Keratinocyte (primary cell): Measurements from ENCODE around the gene SNX6. TPM values are rescaled to one million over a fixed set of nuclear protein-coding genes. Genes with fewer than 3 reads are reported as not detected.
"Not testable (repeated sequence)": the region's sequence is repeated elsewhere in the genome, so short reads cannot be mapped to it uniquely, and the experiment has no call there.

Experiments used
- DNase-seq: peaks from one replicate; pipeline ENCODE4 v3.0.0-alpha.2; 2011; ENCODE audit warnings: low read depth, missing footprints, low spot score
- FAIRE-seq: peaks from 2 replicates; lab custom pipeline; 2011; peaks lifted over from hg19 to GRCh38; lab: Jason Lieb, UNC
- H2AFZ ChIP-seq: 2 replicates; pipeline ENCODE4 v1.6.0; 2012; ENCODE audit warnings: low read length, control low read depth, inconsistent platforms; ENCODE audit not compliant: control insufficient read depth
- H3K27ac ChIP-seq: 2 replicates; pipeline ENCODE4 v1.5.1; 2011; ENCODE audit warnings: low read length; ENCODE audit not compliant: control insufficient read depth, insufficient read depth
- H3K27me3 ChIP-seq: 3 replicates; pipeline ENCODE4 v1.6.0; 2011; ENCODE audit warnings: low read length; ENCODE audit not compliant: control insufficient read depth, insufficient read depth; ENCODE audit errors: extremely low read depth
- H3K36me3 ChIP-seq, 2 experiments: 2 replicates in 1 of 2; 3 replicates in 1 of 2; pipeline ENCODE4 v1.5.1; 2011; ENCODE audit warnings: low read length in 2 of 2, mild to moderate bottlenecking in 1 of 2; ENCODE audit not compliant: control insufficient read depth in 2 of 2, insufficient read depth in 2 of 2; ENCODE audit errors: extremely low read depth in 1 of 2
- H3K4me1 ChIP-seq: 3 replicates; pipeline ENCODE4 v1.5.1; 2011; ENCODE audit warnings: low read length; ENCODE audit not compliant: control insufficient read depth, insufficient read depth; ENCODE audit errors: extremely low read depth
- H3K4me2 ChIP-seq: 3 replicates; pipeline ENCODE4 v1.6.0; 2011; ENCODE audit warnings: low read depth, low read length; ENCODE audit not compliant: control insufficient read depth, insufficient read depth; ENCODE audit errors: extremely low read depth
- H3K4me3 ChIP-seq, 3 experiments: fragments of 200-600 bp in 1 of 3; sonication (generic) in 1 of 3; 2 replicates in 2 of 3; 3 replicates in 1 of 3; pipeline ENCODE4 v1.5.1; 2011 to 2016; ENCODE audit warnings: low read length in 3 of 3, mild to moderate bottlenecking in 3 of 3, control low read depth in 2 of 3, inconsistent platforms in 1 of 3, low read depth in 1 of 3, mixed read lengths in 1 of 3, mixed run types in 1 of 3, moderate library complexity in 1 of 3; ENCODE audit not compliant: control insufficient read depth in 2 of 3, insufficient read depth in 2 of 3; ENCODE audit errors: extremely low read depth in 1 of 3
- H3K79me2 ChIP-seq: 2 replicates; pipeline ENCODE4 v1.6.0; 2012; ENCODE audit warnings: low read length; ENCODE audit not compliant: control insufficient read depth, insufficient read depth
- H3K9ac ChIP-seq: 3 replicates; pipeline ENCODE4 v1.6.0; 2011; ENCODE audit warnings: low read length; ENCODE audit not compliant: control insufficient read depth, insufficient read depth; ENCODE audit errors: extremely low read depth
- H3K9me1 ChIP-seq: 3 replicates; pipeline ENCODE4 v1.6.0; 2011; ENCODE audit warnings: low read length; ENCODE audit not compliant: control insufficient read depth, insufficient read depth; ENCODE audit errors: extremely low read depth
- H3K9me3 ChIP-seq: 2 replicates; pipeline ENCODE4 v1.5.1; 2012; ENCODE audit warnings: low read depth, low read length; ENCODE audit not compliant: control insufficient read depth
- H4K20me1 ChIP-seq: 3 replicates; pipeline ENCODE4 v1.6.0; 2011; ENCODE audit warnings: low read length; ENCODE audit not compliant: control insufficient read depth, insufficient read depth; ENCODE audit errors: extremely low read depth
- EZH2 ChIP-seq: IDR thresholded peaks from one replicate; pipeline ENCODE4 v1.6.1; 2012; ENCODE audit warnings: inconsistent platforms, mild to moderate bottlenecking, low read length, moderate library complexity
- dilution Hi-C: fragments of 300-500 bp; cut with MboI; formaldehyde crosslinking; loops from one replicate; pipeline ENCODE4 v1.7.0; 2020; ENCODE audit warnings: low sequenced_read_pairs; ENCODE audit not compliant: extremely low pct_ligation_motif_present
- polyA plus RNA-seq, 5 experiments: library from polyadenylated mRNA; depleted of rRNA in 3 of 5; stranded (reverse) in 3 of 5; stranded (forward) in 1 of 5; unstranded in 1 of 5; fragments of >200 nt; gene quantifications; 1 replicate in 1 of 5; 2 replicates in 3 of 5; 3 replicates in 1 of 5; pipeline versions ENCODE4 v1.2.1 to v1.2.3, GENCODE V29; 2011 to 2012; ENCODE audit warnings: missing spikeins in 2 of 5, low read depth in 1 of 5, low replicate concordance in 1 of 5
- TF ChIP-seq, protein P1 (sequence below), 3 experiments: IDR thresholded peaks in 1 of 3; conservative IDR thresholded peaks in 1 of 3; optimal IDR thresholded peaks in 1 of 3; 2 replicates in 2 of 3; 3 replicates in 1 of 3; pipeline versions ENCODE3 to v1.5.1; 2011; ENCODE audit warnings: low read length in 3 of 3, mild to moderate bottlenecking in 3 of 3, moderate library complexity in 2 of 3, control low read depth in 1 of 3, inconsistent platforms in 1 of 3; ENCODE audit not compliant: insufficient read depth in 2 of 3; ENCODE audit errors: extremely low read depth in 1 of 3

SNX6 gene
- polyA plus RNA-seq, 1 donor (not counting 4 experiments of a cell fraction or from before 2014, with no cell fraction given): 137 TPM

DNA sequence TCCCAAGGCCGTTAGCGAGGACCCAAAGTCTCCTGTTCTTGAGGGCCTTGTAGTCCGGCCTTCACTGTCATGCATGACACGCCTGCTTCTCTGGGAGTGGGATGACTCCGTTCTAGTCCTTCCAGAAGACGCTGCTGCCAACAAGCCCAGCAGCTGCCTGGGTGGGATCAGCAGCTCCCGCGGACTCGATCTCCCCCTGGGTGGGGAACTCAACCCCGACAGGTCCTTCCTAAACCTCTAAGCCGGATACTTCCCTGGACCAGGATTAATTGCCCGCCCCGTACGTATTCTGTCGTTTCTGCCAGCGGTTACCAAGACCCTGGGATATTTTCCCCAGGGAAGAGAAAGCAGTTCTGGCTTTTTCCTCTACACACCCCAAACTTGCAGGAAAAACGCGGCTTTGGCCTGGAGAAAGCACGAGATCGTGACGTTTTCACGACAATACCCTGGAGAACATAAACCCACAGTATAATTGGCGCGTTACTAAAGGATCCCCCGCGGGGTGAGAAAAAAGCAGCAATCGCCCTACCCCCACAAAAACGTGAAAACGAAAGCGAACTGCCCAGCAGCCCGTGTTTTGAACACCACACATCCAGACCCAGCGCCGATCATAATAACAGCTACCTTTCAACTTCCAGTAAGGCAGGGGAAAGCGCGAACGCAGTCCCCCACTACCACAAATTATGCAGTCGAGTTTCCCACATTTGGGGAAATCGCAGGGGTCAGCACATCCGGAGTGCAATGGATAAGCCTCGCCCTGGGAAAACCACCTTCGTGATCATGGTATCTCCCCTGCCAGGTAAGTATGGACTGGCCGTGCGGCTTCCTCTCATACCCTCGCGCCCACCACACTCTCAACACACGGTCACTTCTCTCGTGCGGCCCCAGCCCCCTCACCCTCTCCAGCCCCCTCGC is 74.1 kb downstream of the SNX6 start:
- H2AFZ ChIP-seq, H3K9me3 ChIP-seq, H3K27me3 ChIP-seq, H4K20me1 ChIP-seq, H3K36me3 ChIP-seq, H3K4me3 ChIP-seq, dilution Hi-C loops, H3K4me2 ChIP-seq, H3K9me1 ChIP-seq, DNase-seq, H3K4me1 ChIP-seq, H3K27ac ChIP-seq, H3K9ac ChIP-seq, H3K79me2 ChIP-seq: not testable (repeated sequence)
- peak; percentile 39 for FAIRE-seq

DNA sequence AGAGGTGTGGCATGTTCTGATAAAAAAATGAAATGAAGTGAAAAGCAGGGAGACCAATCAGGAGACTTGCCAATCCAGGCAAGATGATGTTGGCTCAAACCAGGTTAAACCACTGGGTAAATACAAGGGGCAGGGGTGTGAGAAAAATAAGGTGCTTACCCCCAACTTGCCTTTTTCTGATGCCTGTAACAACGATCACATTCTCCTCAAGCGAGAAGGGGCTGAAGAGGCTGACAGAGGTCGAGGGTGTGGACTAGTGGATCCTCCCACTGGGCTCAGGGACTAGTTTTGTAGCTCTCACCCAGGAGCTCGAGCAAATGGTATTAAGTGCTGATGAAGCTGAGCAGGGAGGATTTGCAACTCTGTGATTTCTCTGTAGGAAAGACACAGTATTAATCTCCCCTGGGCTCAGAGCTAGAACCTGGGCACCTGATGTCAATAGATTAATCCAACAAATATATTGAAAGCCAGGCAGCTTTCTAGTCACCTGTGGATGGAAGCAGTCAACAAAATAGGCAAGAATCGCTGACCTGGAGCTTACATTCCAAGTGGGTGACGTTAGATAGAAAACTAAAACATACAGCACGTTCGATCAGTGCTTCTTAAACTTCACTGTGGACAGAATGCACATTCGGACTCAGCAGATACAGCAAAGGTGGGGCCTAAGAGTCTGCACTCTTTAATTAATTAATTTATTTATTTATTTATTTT is 75.3 kb downstream of the SNX6 start:
- no peaks in the 10 kb centered on the region for H3K36me3 ChIP-seq
- no peak for FAIRE-seq
- H3K9ac ChIP-seq: no peak overlapping the region
- H2AFZ ChIP-seq: no peak overlapping the region
- H3K4me2 ChIP-seq: peak overlapping the region; percentile 52
- no peaks in the 10 kb centered on the region for H3K9me1 ChIP-seq
- peak overlapping the region; percentile 17 for H3K27ac ChIP-seq
- no peak for DNase-seq
- H3K9me3 ChIP-seq: no peaks in the 10 kb centered on the region
- TF ChIP-seq EZH2: no peak
- TF ChIP-seq, protein P1, sequence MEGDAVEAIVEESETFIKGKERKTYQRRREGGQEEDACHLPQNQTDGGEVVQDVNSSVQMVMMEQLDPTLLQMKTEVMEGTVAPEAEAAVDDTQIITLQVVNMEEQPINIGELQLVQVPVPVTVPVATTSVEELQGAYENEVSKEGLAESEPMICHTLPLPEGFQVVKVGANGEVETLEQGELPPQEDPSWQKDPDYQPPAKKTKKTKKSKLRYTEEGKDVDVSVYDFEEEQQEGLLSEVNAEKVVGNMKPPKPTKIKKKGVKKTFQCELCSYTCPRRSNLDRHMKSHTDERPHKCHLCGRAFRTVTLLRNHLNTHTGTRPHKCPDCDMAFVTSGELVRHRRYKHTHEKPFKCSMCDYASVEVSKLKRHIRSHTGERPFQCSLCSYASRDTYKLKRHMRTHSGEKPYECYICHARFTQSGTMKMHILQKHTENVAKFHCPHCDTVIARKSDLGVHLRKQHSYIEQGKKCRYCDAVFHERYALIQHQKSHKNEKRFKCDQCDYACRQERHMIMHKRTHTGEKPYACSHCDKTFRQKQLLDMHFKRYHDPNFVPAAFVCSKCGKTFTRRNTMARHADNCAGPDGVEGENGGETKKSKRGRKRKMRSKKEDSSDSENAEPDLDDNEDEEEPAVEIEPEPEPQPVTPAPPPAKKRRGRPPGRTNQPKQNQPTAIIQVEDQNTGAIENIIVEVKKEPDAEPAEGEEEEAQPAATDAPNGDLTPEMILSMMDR (optimal IDR thresholded peaks at IDR 0.05 in 1 of 3, IDR thresholded peaks at IDR 0.05 in 1 of 3, conservative IDR thresholded peaks at IDR 0.05 in 1 of 3; ENCODE audit: extremely low read depth in 1 of 3, insufficient read depth in 2 of 3, low read length in 3 of 3): no peak
- H3K79me2 ChIP-seq: no peaks in the 10 kb centered on the region
- peak overlapping the region in 1 of 3 experiments; percentile 11 for H3K4me3 ChIP-seq
- peaks cover 9% of the 10 kb centered on the region for H3K4me1 ChIP-seq
- H3K27me3 ChIP-seq: no peaks in the 10 kb centered on the region
- dilution Hi-C loops: no loop called here
- H4K20me1 ChIP-seq: no peaks in the 10 kb centered on the region

DNA sequence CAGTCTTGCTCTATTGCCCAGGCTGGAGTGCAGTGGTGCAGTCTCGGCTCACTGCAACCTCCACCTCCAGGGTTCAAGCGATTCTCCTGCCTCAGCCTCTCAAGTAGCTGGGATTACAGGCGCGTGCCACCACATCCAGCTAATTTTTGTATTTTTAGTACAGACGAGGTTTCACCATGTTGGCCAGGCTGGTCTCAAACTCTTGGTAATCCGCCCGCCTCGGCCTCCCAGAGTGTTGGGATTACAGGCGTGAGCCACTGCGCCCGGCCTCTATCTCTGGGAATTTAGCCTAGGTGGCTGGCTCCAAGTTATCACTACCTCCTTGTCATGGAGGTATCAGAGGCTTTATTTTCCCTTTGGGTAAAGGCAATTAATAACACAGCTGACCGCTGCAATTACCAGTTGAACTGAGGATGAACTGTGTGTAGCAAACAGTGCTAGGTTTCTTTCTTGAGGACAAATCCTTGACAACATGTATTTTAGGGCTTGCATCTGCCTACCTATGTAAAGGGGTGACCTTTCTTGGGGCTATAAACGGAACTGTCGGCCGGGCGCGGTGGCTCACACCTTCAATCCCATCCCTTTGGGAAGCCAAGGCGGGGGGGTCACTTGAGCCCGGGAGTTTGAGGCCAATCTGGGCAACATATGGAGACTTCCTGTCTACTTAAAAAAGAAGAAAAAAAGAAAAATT is 80.5 kb downstream of the SNX6 start:
- H3K9ac ChIP-seq, H4K20me1 ChIP-seq, dilution Hi-C loops, H3K36me3 ChIP-seq, H3K4me3 ChIP-seq, H3K4me2 ChIP-seq, H2AFZ ChIP-seq, H3K27ac ChIP-seq, H3K9me1 ChIP-seq, H3K4me1 ChIP-seq, FAIRE-seq, H3K27me3 ChIP-seq, DNase-seq, H3K79me2 ChIP-seq, H3K9me3 ChIP-seq: not testable (repeated sequence)
